HepG2 (cell line): ENCODE results near the gene B4GALT3. TPM values are rescaled to one million over a fixed set of nuclear protein-coding genes. Genes with fewer than 3 reads are reported as not detected.
A peak's percentile ranks its signal among the peaks of the same experiment; 100 is the strongest.

Experiments
- ARNT2 ChIP-seq: sonication (generic); formaldehyde crosslinking; IDR thresholded peaks from 2 replicates; pipeline ENCODE4 v1.8.0; 2022; ENCODE audit warnings: mild to moderate bottlenecking, low read depth, missing genetic modification reagents, moderate library complexity
- DPF2 ChIP-seq: sonication (generic); formaldehyde crosslinking; IDR thresholded peaks from 2 replicates; pipeline ENCODE4 v1.4.0; 2020; ENCODE audit warnings: mild to moderate bottlenecking, low read depth, missing genetic modification reagents, borderline replicate concordance
- HMG20B ChIP-seq: conservative IDR thresholded peaks from 2 replicates; pipeline ENCODE4 v1.6.1; 2016; ENCODE audit warnings: missing genetic modification reagents, missing compliant biosample characterization
- NFKB2 ChIP-seq: sonication (generic); formaldehyde crosslinking; IDR thresholded peaks from 2 replicates; pipeline ENCODE4 v1.4.0; 2020; ENCODE audit warnings: missing genetic modification reagents, borderline replicate concordance
- RBM39 ChIP-seq: fragments of 200-400 bp; formaldehyde crosslinking; IDR thresholded peaks from one replicate; pipeline ENCODE4 v1.6.1; 2018; ENCODE audit warnings: antibody characterized with exemption, mild to moderate bottlenecking, low read depth, low read length; ENCODE audit not compliant: poor library complexity, severe bottlenecking
- RFXANK ChIP-seq: IDR thresholded peaks from 2 replicates; pipeline ENCODE4 v1.6.1; 2016
- SMAD3 ChIP-seq: sonication (generic); formaldehyde crosslinking; IDR thresholded peaks from 2 replicates; pipeline ENCODE4 v1.4.0; 2020; ENCODE audit warnings: missing genetic modification reagents
- ZNF496 ChIP-seq: sonication (generic); formaldehyde crosslinking; IDR thresholded peaks from 2 replicates; pipeline ENCODE4 v1.8.1; 2023; ENCODE audit warnings: mild to moderate bottlenecking, moderate library complexity, missing genetic modification reagents; ENCODE audit not compliant: insufficient replicate concordance
- ZNF607 ChIP-seq: sonication (generic); formaldehyde crosslinking; IDR thresholded peaks from 2 replicates; pipeline ENCODE4 v1.5.1; 2020; ENCODE audit warnings: missing genetic modification reagents, mild to moderate bottlenecking, borderline replicate concordance
- ZNF768 ChIP-seq: sonication (generic); formaldehyde crosslinking; IDR thresholded peaks from 2 replicates; pipeline ENCODE4 v1.4.0; 2020; ENCODE audit warnings: missing genetic modification reagents
- ZNF792 ChIP-seq: IDR thresholded peaks from 2 replicates; pipeline ENCODE4 v1.6.1; 2016
- polyA plus RNA-seq, 8 experiments: library from polyadenylated mRNA; depleted of rRNA in 3 of 8; stranded (reverse) in 7 of 8; unstranded in 1 of 8; fragments of >200 nt; fragmentation: Illumina TruSeq in 4 of 8; extraction: Trizol in 4 of 8; gene quantifications; 2 replicates each; pipeline versions ENCODE4 v1.2.1 to v1.2.3, GENCODE V29; 2011 to 2016; ENCODE audit warnings: low read depth in 4 of 8, missing spikeins in 1 of 8, mixed read lengths in 1 of 8; ENCODE audit not compliant: insufficient read depth in 1 of 8
- total RNA-seq, 5 experiments: library from RNA; depleted of rRNA; stranded (reverse); fragments of >200 nt; fragmentation: Illumina TruSeq; extraction: Trizol; gene quantifications; 2 replicates each; pipeline ENCODE4 v1.2.3, GENCODE V29; 2016; ENCODE audit warnings: low read depth in 1 of 5
- TF ChIP-seq, protein P1 (sequence below): sonication (generic); formaldehyde crosslinking; conservative IDR thresholded peaks from 2 replicates; pipeline ENCODE4 v1.8.1; 2023; ENCODE audit warnings: missing genetic modification reagents
- TF ChIP-seq, protein P2 (sequence below): sonication (generic); formaldehyde crosslinking; IDR thresholded peaks from 2 replicates; pipeline ENCODE4 v1.5.1; 2020; ENCODE audit warnings: mild to moderate bottlenecking, missing genetic modification reagents, moderate library complexity
- TF ChIP-seq, protein P3 (sequence below): sonication (generic); formaldehyde crosslinking; IDR thresholded peaks from 2 replicates; pipeline ENCODE4 v1.5.1; 2020; ENCODE audit warnings: mild to moderate bottlenecking, missing genetic modification reagents, borderline replicate concordance

Gene B4GALT3
- total and polyA plus RNA-seq, 2 of the 13 experiments (the other 11 are each of a cell fraction or from before 2014, with no cell fraction given), result 35.6 to 40.4 TPM

GRCh38 chr1:161166669-161167548, 10.4 kb downstream of the B4GALT3 start (continued):
- TF ChIP-seq, protein P1, sequence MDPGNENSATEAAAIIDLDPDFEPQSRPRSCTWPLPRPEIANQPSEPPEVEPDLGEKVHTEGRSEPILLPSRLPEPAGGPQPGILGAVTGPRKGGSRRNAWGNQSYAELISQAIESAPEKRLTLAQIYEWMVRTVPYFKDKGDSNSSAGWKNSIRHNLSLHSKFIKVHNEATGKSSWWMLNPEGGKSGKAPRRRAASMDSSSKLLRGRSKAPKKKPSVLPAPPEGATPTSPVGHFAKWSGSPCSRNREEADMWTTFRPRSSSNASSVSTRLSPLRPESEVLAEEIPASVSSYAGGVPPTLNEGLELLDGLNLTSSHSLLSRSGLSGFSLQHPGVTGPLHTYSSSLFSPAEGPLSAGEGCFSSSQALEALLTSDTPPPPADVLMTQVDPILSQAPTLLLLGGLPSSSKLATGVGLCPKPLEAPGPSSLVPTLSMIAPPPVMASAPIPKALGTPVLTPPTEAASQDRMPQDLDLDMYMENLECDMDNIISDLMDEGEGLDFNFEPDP (CRISPR knock-in tag), result 0 out of 2 replicates have a peak, but pooled peaks have one; percentile 17
- TF ChIP-seq ZNF792 (no peak), ZNF607 (CRISPR knock-in tag) (peak; percentile 7; the same call in 1 of the 2 replicates), ZNF768 (CRISPR knock-in tag) (0 out of 2 replicates have a peak, but pooled peaks have one; percentile 0), DPF2 (no peak), ZNF496 (CRISPR knock-in tag) (no peak), RBM39 (peak; percentile 44), RFXANK (CRISPR knock-in tag) (no peak), ARNT2 (CRISPR knock-in tag) (0 out of 2 replicates have a peak, but pooled peaks have one; percentile 29), NFKB2 (CRISPR knock-in tag) (0 out of 2 replicates have a peak, but pooled peaks have one; percentile 20), HMG20B (CRISPR knock-in tag) (no peak), SMAD3 (CRISPR knock-in tag) (no peak)
- TF ChIP-seq, protein P2, sequence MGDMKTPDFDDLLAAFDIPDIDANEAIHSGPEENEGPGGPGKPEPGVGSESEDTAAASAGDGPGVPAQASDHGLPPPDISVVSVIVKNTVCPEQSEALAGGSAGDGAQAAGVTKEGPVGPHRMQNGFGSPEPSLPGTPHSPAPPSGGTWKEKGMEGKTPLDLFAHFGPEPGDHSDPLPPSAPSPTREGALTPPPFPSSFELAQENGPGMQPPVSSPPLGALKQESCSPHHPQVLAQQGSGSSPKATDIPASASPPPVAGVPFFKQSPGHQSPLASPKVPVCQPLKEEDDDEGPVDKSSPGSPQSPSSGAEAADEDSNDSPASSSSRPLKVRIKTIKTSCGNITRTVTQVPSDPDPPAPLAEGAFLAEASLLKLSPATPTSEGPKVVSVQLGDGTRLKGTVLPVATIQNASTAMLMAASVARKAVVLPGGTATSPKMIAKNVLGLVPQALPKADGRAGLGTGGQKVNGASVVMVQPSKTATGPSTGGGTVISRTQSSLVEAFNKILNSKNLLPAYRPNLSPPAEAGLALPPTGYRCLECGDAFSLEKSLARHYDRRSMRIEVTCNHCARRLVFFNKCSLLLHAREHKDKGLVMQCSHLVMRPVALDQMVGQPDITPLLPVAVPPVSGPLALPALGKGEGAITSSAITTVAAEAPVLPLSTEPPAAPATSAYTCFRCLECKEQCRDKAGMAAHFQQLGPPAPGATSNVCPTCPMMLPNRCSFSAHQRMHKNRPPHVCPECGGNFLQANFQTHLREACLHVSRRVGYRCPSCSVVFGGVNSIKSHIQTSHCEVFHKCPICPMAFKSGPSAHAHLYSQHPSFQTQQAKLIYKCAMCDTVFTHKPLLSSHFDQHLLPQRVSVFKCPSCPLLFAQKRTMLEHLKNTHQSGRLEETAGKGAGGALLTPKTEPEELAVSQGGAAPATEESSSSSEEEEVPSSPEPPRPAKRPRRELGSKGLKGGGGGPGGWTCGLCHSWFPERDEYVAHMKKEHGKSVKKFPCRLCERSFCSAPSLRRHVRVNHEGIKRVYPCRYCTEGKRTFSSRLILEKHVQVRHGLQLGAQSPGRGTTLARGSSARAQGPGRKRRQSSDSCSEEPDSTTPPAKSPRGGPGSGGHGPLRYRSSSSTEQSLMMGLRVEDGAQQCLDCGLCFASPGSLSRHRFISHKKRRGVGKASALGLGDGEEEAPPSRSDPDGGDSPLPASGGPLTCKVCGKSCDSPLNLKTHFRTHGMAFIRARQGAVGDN (CRISPR knock-in tag), result peak; percentile 50
- TF ChIP-seq, protein P3, sequence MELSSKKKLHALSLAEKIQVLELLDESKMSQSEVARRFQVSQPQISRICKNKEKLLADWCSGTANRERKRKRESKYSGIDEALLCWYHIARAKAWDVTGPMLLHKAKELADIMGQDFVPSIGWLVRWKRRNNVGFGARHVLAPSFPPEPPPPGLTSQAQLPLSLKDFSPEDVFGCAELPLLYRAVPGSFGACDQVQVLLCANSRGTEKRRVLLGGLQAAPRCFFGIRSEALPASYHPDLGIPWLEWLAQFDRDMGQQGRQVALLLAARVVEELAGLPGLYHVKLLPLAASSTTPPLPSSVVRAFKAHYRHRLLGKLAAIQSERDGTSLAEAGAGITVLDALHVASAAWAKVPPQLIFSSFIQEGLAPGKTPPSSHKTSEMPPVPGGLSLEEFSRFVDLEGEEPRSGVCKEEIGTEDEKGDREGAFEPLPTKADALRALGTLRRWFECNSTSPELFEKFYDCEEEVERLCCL (CRISPR knock-in tag), result 0 out of 2 replicates have a peak, but pooled peaks have one; percentile 53
